T-helper 2 cell (primary cell): ENCODE results near the gene CD300H.

Source experiments
- DNase-seq, 5 experiments: peaks; one replicate each; pipeline versions ENCODE4 v3.0.0 to v3.0.0-alpha.2; 2012 to 2022

CD300H gene

GRCh38 chr17:74547736-74548135 is 19.6 kb downstream of the CD300H start:
- no peak for DNase-seq

GRCh38 chr17:74547264-74547663 is 20.0 kb downstream of the CD300H start:
- no peak for DNase-seq

GRCh38 chr17:74546586-74546985 is 20.7 kb downstream of the CD300H start:
- DNase-seq, result no peak

- no peak for DNase-seq
Observed at GRCh38 chr17:74545843-74546230, 21.5 kb downstream of the CD300H start, which contains the start of gene CD300C. TSS of gene CD300C (minus strand) at chr17:74546115. CDS start at chr17:74545782, 333 bp downstream.

GRCh38 chr17:74544991-74545842 is 22.1 kb downstream of the CD300H start:
- DNase-seq, result no peak

- DNase-seq, result no peak
Observed at GRCh38 chr17:74543891-74544760, 23.2 kb downstream of the CD300H start.

- DNase-seq, result no peak
Observed at GRCh38 chr17:74543406-74543805, 23.9 kb downstream of the CD300H start.

- no peak for DNase-seq
Observed at GRCh38 chr17:74542727-74543383, 24.5 kb downstream of the CD300H start.

- DNase-seq, result no peak
Observed at GRCh38 chr17:74542166-74542565, 25.1 kb downstream of the CD300H start.

- no peak for DNase-seq
Observed at GRCh38 chr17:74541176-74542111, 25.9 kb downstream of the CD300H start.

GRCh38 chr17:74539281-74539820 is 28.0 kb downstream of the CD300H start:
- DNase-seq, result no peak

GRCh38 chr17:74536890-74537289 is 30.4 kb downstream of the CD300H start:
- no peak for DNase-seq

GRCh38 chr17:74532115-74532514 is 35.2 kb downstream of the CD300H start:
- no peak for DNase-seq

GRCh38 chr17:74531231-74531761 is 36.0 kb downstream of the CD300H start, which contains the start of gene CD300LB:
TSS of gene CD300LB (minus strand) at chr17:74531475. CDS start at chr17:74531350, 125 bp downstream.
- no peak for DNase-seq

GRCh38 chr17:74530831-74531150 is 36.5 kb downstream of the CD300H start:
- no peak for DNase-seq

- DNase-seq, result no peak
Observed at GRCh38 chr17:74529243-74529642, 38.1 kb downstream of the CD300H start.

GRCh38 chr17:74528491-74529199 is 38.7 kb downstream of the CD300H start:
- DNase-seq, result no peak

- no peak for DNase-seq
Observed at GRCh38 chr17:74527756-74528155, 39.6 kb downstream of the CD300H start.

- no peak for DNase-seq
Observed at GRCh38 chr17:74527081-74527480, 40.2 kb downstream of the CD300H start.

GRCh38 chr17:74526681-74527080 is 40.6 kb downstream of the CD300H start:
- no peak for DNase-seq
